GM12878 (cell line): ENCODE data around the gene PSMA8. TPM values are rescaled to one million over a fixed set of nuclear protein-coding genes. Genes with fewer than 3 reads are reported as not detected.

Experiments used
- ATF7 ChIP-seq: fragments of 450-650 bp; IDR thresholded peaks from 2 replicates; pipeline ENCODE4 v1.6.1; 2016; ENCODE audit warnings: low read depth, mild to moderate bottlenecking
- ETV6 ChIP-seq, 2 experiments: fragments of 450-650 bp in 1 of 2; IDR thresholded peaks in 1 of 2; conservative IDR thresholded peaks in 1 of 2; 2 replicates each; pipeline ENCODE4 v1.6.1; 2014; ENCODE audit warnings: antibody characterized with exemption in 1 of 2, borderline replicate concordance in 1 of 2, low read depth in 1 of 2, mild to moderate bottlenecking in 1 of 2, moderate library complexity in 1 of 2
- HCFC1 ChIP-seq: fragments of 150-350 bp; IDR thresholded peaks from 2 replicates; pipeline ENCODE4 v1.6.1; 2014; ENCODE audit warnings: low read length
- HDAC2 ChIP-seq: fragments of 200-600 bp; sonication (generic); IDR thresholded peaks from 2 replicates; pipeline ENCODE4 v1.6.1; 2017
- HDGF ChIP-seq: fragments of 450-650 bp; IDR thresholded peaks from 2 replicates; pipeline ENCODE4 v1.6.1; 2016; ENCODE audit warnings: antibody characterized with exemption
- IKZF1 ChIP-seq: fragments of 450-650 bp; conservative IDR thresholded peaks from 2 replicates; pipeline ENCODE4 v1.6.1; 2017; ENCODE audit warnings: antibody characterized with exemption, mild to moderate bottlenecking
- JUNB ChIP-seq: IDR thresholded peaks from 2 replicates; pipeline ENCODE4 v1.6.1; 2016; ENCODE audit warnings: antibody characterized with exemption, mild to moderate bottlenecking
- KDM1A ChIP-seq: fragments of 200-600 bp; sonication (generic); IDR thresholded peaks from 2 replicates; pipeline ENCODE4 v1.6.1; 2016; ENCODE audit warnings: borderline replicate concordance
- PAX8 ChIP-seq: fragments of 450-650 bp; IDR thresholded peaks from 2 replicates; pipeline ENCODE4 v1.6.1; 2017; ENCODE audit warnings: mild to moderate bottlenecking, moderate library complexity
- SPI1 ChIP-seq: IDR thresholded peaks from 2 replicates; pipeline ENCODE4 v1.6.1; 2011; ENCODE audit warnings: low read depth, mild to moderate bottlenecking, low read length, moderate library complexity, borderline replicate concordance; ENCODE audit not compliant: insufficient read depth
- TARDBP ChIP-seq: IDR thresholded peaks from 2 replicates; pipeline ENCODE4 v1.6.1; 2016; ENCODE audit warnings: borderline replicate concordance
- TBL1XR1 ChIP-seq: IDR thresholded peaks from 2 replicates; pipeline ENCODE4 v1.6.1; 2012; ENCODE audit warnings: low read depth, low read length, improper control_type of control experiment
- ZNF207 ChIP-seq: fragments of 450-650 bp; IDR thresholded peaks from 2 replicates; pipeline ENCODE4 v1.6.1; 2014; ENCODE audit warnings: antibody characterized with exemption, mild to moderate bottlenecking, borderline replicate concordance
- ZZZ3 ChIP-seq: IDR thresholded peaks from 2 replicates; pipeline ENCODE4 v1.6.1; 2011; ENCODE audit warnings: low read depth; ENCODE audit not compliant: control insufficient read depth, insufficient read length
- polyA plus RNA-seq, 11 experiments: library from polyadenylated mRNA; depleted of rRNA in 4 of 11; unstranded in 6 of 11; stranded (reverse) in 5 of 11; fragments of >200 nt; fragmentation: Nextera tagmentation in 4 of 11; fragmentation: Illumina TruSeq in 1 of 11; extraction: Ambion mirVana in 4 of 11; extraction: Trizol in 1 of 11; gene quantifications; 1 replicate in 1 of 11; 2 replicates in 10 of 11; pipeline versions ENCODE4 v1.2.1 to v1.2.3, GENCODE V29; 2011 to 2016; ENCODE audit warnings: inconsistent platforms in 2 of 11, missing spikeins in 2 of 11, low read depth in 1 of 11
- total RNA-seq, 4 experiments: library from RNA; depleted of rRNA in 3 of 4; stranded (reverse); fragments of >200 nt in 3 of 4; fragmentation: Illumina TruSeq in 1 of 4; extraction: Trizol in 1 of 4; gene quantifications; 2 replicates each; pipeline versions ENCODE4 v1.2.1 to v1.2.3, GENCODE V29; 2013 to 2021
- TF ChIP-seq, protein P1 (sequence below): IDR thresholded peaks from 2 replicates; pipeline ENCODE4 v1.6.1; 2011; ENCODE audit warnings: low read depth, low read length, improper control_type of control experiment, borderline replicate concordance
- TF ChIP-seq, protein P2 (sequence below): fragments of 450-650 bp; formaldehyde crosslinking; IDR thresholded peaks from 2 replicates; pipeline ENCODE4 v1.5.0; 2022; ENCODE audit warnings: mild to moderate bottlenecking, missing genetic modification characterization
- TF ChIP-seq, protein P3 (sequence below), 3 experiments: IDR thresholded peaks in 2 of 3; conservative IDR thresholded peaks in 1 of 3; 2 replicates each; pipeline ENCODE4 v1.5.1; 2011; ENCODE audit warnings: low read depth in 3 of 3, low read length in 3 of 3, mild to moderate bottlenecking in 3 of 3, control low read depth in 2 of 3, moderate library complexity in 2 of 3, inconsistent platforms in 1 of 3, mixed read lengths in 1 of 3; ENCODE audit not compliant: control insufficient read depth in 2 of 3, insufficient read depth in 1 of 3; ENCODE audit errors: extremely low read depth in 1 of 3
- TF ChIP-seq, protein P4 (sequence below): fragments of 450-650 bp; IDR thresholded peaks from 2 replicates; pipeline ENCODE4 v1.6.1; 2018; ENCODE audit warnings: borderline replicate concordance, mild to moderate bottlenecking; ENCODE audit not compliant: partially characterized antibody
- TF ChIP-seq, protein P5 (sequence below): IDR thresholded peaks from 2 replicates; pipeline ENCODE4 v1.6.1; 2011; ENCODE audit warnings: low read depth, mild to moderate bottlenecking, low read length, moderate library complexity, borderline replicate concordance; ENCODE audit errors: extremely low read depth

The PSMA8 gene
- total and polyA plus RNA-seq, 10 of the 15 experiments (the other 5 are each of a cell fraction or from before 2014, with no cell fraction given), result 0.07 to 0.15 (median 0.09) TPM; not detected in 6

DNA sequence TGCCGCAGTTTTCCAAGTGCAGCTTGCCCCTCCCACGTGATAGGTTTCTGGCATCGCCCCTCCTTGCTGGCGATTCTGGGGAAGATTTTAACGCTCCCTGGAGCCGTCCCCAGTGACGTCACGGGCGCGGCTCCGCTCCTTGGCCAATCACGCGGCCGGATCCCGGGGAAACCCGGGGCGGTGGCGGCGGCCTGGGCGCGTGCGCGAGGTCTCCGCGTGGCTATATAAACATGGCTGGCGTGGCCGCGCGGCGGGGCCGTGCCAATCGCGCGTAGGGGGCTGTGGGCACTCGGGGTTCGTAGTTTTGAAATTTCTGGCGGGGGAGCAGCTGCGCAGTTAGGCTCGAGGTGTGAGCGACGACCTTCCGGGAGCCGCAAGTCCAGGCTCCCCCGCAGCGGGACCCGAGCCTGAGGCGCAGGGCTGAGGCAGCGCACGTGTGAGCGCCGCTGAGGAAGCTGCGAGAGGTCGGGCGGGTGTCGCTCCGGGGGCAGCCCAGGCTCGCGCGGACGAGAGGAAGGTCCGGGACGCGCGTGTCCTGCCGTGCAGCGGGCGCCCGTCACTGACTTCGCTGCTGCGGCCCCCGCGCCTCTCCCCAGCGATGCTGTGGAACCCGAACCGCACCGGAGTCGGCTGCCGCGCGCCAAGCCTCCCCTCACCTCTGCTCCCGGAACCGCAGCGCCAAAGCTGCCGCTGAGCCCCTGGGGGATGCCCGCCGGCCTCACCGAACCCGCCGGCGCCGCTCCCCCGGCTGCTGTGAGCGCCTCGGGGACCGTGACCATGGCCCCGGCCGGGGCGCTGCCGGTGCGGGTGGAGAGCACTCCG, 92.8 kb downstream of the PSMA8 start, which contains the start of gene TAF4B (continued):
- TF ChIP-seq ATF7, result peak; percentile 82
- TF ChIP-seq, protein P1, sequence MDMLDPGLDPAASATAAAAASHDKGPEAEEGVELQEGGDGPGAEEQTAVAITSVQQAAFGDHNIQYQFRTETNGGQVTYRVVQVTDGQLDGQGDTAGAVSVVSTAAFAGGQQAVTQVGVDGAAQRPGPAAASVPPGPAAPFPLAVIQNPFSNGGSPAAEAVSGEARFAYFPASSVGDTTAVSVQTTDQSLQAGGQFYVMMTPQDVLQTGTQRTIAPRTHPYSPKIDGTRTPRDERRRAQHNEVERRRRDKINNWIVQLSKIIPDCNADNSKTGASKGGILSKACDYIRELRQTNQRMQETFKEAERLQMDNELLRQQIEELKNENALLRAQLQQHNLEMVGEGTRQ, result peak; percentile 45
- TF ChIP-seq HCFC1, result no peak
- TF ChIP-seq, protein P2, sequence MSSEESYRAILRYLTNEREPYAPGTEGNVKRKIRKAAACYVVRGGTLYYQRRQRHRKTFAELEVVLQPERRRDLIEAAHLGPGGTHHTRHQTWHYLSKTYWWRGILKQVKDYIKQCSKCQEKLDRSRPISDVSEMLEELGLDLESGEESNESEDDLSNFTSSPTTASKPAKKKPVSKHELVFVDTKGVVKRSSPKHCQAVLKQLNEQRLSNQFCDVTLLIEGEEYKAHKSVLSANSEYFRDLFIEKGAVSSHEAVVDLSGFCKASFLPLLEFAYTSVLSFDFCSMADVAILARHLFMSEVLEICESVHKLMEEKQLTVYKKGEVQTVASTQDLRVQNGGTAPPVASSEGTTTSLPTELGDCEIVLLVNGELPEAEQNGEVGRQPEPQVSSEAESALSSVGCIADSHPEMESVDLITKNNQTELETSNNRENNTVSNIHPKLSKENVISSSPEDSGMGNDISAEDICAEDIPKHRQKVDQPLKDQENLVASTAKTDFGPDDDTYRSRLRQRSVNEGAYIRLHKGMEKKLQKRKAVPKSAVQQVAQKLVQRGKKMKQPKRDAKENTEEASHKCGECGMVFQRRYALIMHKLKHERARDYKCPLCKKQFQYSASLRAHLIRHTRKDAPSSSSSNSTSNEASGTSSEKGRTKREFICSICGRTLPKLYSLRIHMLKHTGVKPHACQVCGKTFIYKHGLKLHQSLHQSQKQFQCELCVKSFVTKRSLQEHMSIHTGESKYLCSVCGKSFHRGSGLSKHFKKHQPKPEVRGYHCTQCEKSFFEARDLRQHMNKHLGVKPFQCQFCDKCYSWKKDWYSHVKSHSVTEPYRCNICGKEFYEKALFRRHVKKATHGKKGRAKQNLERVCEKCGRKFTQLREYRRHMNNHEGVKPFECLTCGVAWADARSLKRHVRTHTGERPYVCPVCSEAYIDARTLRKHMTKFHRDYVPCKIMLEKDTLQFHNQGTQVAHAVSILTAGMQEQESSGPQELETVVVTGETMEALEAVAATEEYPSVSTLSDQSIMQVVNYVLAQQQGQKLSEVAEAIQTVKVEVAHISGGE (CRISPR knock-in tag), result no peak
- TF ChIP-seq HDAC2, result no peak
- no peak for TF ChIP-seq KDM1A
- TF ChIP-seq, protein P3, sequence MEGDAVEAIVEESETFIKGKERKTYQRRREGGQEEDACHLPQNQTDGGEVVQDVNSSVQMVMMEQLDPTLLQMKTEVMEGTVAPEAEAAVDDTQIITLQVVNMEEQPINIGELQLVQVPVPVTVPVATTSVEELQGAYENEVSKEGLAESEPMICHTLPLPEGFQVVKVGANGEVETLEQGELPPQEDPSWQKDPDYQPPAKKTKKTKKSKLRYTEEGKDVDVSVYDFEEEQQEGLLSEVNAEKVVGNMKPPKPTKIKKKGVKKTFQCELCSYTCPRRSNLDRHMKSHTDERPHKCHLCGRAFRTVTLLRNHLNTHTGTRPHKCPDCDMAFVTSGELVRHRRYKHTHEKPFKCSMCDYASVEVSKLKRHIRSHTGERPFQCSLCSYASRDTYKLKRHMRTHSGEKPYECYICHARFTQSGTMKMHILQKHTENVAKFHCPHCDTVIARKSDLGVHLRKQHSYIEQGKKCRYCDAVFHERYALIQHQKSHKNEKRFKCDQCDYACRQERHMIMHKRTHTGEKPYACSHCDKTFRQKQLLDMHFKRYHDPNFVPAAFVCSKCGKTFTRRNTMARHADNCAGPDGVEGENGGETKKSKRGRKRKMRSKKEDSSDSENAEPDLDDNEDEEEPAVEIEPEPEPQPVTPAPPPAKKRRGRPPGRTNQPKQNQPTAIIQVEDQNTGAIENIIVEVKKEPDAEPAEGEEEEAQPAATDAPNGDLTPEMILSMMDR (IDR thresholded peaks at IDR 0.05 in 2 of 3, conservative IDR thresholded peaks at IDR 0.05 in 1 of 3; ENCODE audit: control insufficient read depth in 2 of 3, extremely low read depth in 1 of 3, insufficient read depth in 1 of 3, low read depth in 3 of 3, low read length in 3 of 3), result no peak
- TF ChIP-seq PAX8, result no peak
- no peak for TF ChIP-seq TARDBP
- TF ChIP-seq, protein P4, sequence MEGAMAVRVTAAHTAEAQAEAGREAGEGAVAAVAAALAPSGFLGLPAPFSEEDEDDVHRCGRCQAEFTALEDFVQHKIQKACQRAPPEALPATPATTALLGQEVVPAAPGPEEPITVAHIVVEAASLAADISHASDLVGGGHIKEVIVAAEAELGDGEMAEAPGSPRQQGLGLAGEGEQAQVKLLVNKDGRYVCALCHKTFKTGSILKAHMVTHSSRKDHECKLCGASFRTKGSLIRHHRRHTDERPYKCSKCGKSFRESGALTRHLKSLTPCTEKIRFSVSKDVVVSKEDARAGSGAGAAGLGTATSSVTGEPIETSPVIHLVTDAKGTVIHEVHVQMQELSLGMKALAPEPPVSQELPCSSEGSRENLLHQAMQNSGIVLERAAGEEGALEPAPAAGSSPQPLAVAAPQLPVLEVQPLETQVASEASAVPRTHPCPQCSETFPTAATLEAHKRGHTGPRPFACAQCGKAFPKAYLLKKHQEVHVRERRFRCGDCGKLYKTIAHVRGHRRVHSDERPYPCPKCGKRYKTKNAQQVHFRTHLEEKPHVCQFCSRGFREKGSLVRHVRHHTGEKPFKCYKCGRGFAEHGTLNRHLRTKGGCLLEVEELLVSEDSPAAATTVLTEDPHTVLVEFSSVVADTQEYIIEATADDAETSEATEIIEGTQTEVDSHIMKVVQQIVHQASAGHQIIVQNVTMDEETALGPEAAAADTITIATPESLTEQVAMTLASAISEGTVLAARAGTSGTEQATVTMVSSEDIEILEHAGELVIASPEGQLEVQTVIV, result no peak
- TF ChIP-seq, protein P5, sequence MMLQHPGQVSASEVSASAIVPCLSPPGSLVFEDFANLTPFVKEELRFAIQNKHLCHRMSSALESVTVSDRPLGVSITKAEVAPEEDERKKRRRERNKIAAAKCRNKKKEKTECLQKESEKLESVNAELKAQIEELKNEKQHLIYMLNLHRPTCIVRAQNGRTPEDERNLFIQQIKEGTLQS, result peak; percentile 20; the same call in 1 of the 2 replicates
- TF ChIP-seq ZZZ3, result no peak
- TF ChIP-seq TBL1XR1, result no peak; the same call in 1 of the 2 replicates
- TF ChIP-seq SPI1, result peak; percentile 4; the same call in 1 of the 2 replicates
- no peak for TF ChIP-seq JUNB
- no peak for TF ChIP-seq HDGF
- TF ChIP-seq ETV6 (conservative IDR thresholded peaks at IDR 0.05 in 1 of 2, IDR thresholded peaks at IDR 0.05 in 1 of 2; ENCODE audit: borderline replicate concordance in 1 of 2, low read depth in 1 of 2), result no peak
- TF ChIP-seq IKZF1, result peak; percentile 79
- no peak for TF ChIP-seq ZNF207
